Measurements from ENCODE around the gene THYN1. TPM values are rescaled to one million over a fixed set of nuclear protein-coding genes. Genes with fewer than 3 reads are reported as not detected.
"Not testable (repeated sequence)": the region's sequence is repeated elsewhere in the genome, so short reads cannot be mapped to it uniquely, and the experiment has no call there.

The THYN1 gene
- total RNA-seq, 1 experiment from 2014 or later, result 56.6 TPM

GRCh38 chr11:134288486-134288885 is 35.3 kb upstream of the THYN1 start:
- Histone ChIP-seq H3K4me1 (ENCODE audit: insufficient read depth, low read length) (no peaks in the 10 kb centered on the region), H3K79me2 (ENCODE audit: low read length) (no peaks in the 10 kb centered on the region), H4K20me1 (ENCODE audit: low read length) (no peaks in the 10 kb centered on the region), H3F3A (ENCODE audit: low read length, unreplicated experiment) (no peaks in the 10 kb centered on the region), H2AFZ (ENCODE audit: low read length) (no peak overlapping the region), H3K36me3 (ENCODE audit: low read depth, low read length) (no peaks in the 10 kb centered on the region), H3K27ac (ENCODE audit: low read length) (no peak overlapping the region), H3K9me3 (ENCODE audit: low read length) (no peaks in the 10 kb centered on the region), H3K4me2 (ENCODE audit: low read length) (no peak overlapping the region), H3K4me3 (ENCODE audit: low read length) (no peak overlapping the region), H3K9me2 (replicated peaks; ENCODE audit: low read length) (no peaks in the 10 kb centered on the region), H3K9ac (ENCODE audit: low read length) (no peak overlapping the region), H3K27me3 (ENCODE audit: low read length) (peaks cover 40% of the 10 kb centered on the region)
- ATAC-seq (no peak), DNase-seq (no peak)
- intact Hi-C loops (cut with micrococcal nuclease), result no loop called here
- BruUV-seq (replicated peaks), result no TSS peak
- ChIA-PET POLR2A (ENCODE audit: unreplicated experiment) (no interaction called here), CTCF (no interaction called here)
- TF ChIP-seq CTCF (conservative IDR thresholded peaks at IDR 0.05; ENCODE audit: low read depth, low read length), result no peak
- TF ChIP-seq EZH2phosphoT487 (IDR thresholded peaks at IDR 0.05; ENCODE audit: borderline replicate concordance, low read length), result no peak

DNA sequence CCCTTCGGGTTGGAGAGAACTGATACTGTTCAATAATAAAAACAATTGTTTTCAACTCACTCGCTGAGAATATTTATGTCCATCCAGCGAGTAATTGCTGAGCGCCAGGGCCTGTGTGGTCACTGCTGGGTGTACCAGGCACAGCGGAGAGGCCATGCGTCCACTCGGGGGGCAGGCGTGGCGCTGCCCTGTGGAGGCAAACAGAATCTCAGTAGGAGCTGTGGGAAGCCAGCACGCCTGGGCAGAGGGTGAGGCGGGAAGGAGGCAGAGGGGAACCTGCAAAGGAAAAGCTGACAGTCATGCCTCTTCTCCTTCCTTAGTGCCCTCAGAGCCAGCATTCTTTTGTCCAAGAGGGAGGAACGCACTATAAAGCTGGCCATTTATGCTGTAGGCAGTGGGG is 34.4 kb upstream of the THYN1 start:
- CTCF ChIA-PET, result no interaction called here
- Histone ChIP-seq H3K36me3 (ENCODE audit: low read depth, low read length) (no peaks in the 10 kb centered on the region), H2AFZ (ENCODE audit: low read length) (no peak overlapping the region), H3K9me2 (replicated peaks; ENCODE audit: low read length) (no peaks in the 10 kb centered on the region), H3K79me2 (ENCODE audit: low read length) (no peaks in the 10 kb centered on the region), H3K4me3 (ENCODE audit: low read length) (no peak overlapping the region), H3F3A (ENCODE audit: low read length, unreplicated experiment) (no peaks in the 10 kb centered on the region), H3K27ac (ENCODE audit: low read length) (no peak overlapping the region), H3K4me2 (ENCODE audit: low read length) (no peak overlapping the region), H4K20me1 (ENCODE audit: low read length) (no peaks in the 10 kb centered on the region), H3K9me3 (ENCODE audit: low read length) (no peaks in the 10 kb centered on the region), H3K27me3 (ENCODE audit: low read length) (peaks cover 35% of the 10 kb centered on the region), H3K9ac (ENCODE audit: low read length) (no peak overlapping the region), H3K4me1 (ENCODE audit: insufficient read depth, low read length) (no peaks in the 10 kb centered on the region)
- no peak for ATAC-seq
- TF ChIP-seq EZH2 (IDR thresholded peaks at IDR 0.05; ENCODE audit: low read length, unreplicated experiment), result no peak
- TF ChIP-seq EZH2phosphoT487 (IDR thresholded peaks at IDR 0.05; ENCODE audit: borderline replicate concordance, low read length), result no peak
- TF ChIP-seq CTCF (conservative IDR thresholded peaks at IDR 0.05; ENCODE audit: low read depth, low read length), result no peak
- no TSS peak for BruUV-seq (replicated peaks)
- DNase-seq, result no peak
- intact Hi-C loops (cut with micrococcal nuclease), result no loop called here
- POLR2A ChIA-PET (ENCODE audit: unreplicated experiment), result no interaction called here

DNA sequence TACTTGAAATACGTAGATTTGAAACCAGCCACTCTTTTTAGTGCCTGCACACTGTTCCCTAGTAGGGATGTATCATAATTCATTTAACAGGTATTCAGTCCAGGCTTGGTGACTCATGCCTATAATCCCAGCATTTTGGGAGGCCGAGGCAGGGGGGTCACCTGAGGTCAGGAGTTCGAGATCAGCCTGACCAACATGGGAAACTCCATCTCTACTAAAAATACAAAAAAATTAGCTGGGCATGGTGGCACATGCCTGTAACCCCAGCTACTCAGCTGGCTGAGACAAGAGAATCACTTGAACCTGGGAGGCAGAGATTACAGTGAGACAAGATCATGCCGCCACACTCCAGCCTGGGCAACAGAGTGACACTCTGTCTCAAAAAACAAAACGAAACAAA is 31.2 kb upstream of the THYN1 start:
- H3K4me3 ChIP-seq (ENCODE audit: low read length); H3K4me1 ChIP-seq (ENCODE audit: insufficient read depth, low read length); DNase-seq; POLR2A ChIA-PET (ENCODE audit: unreplicated experiment); intact Hi-C loops (cut with micrococcal nuclease); H3K9me2 ChIP-seq (replicated peaks; ENCODE audit: low read length); H4K20me1 ChIP-seq (ENCODE audit: low read length); ATAC-seq; H2AFZ ChIP-seq (ENCODE audit: low read length); CTCF ChIA-PET; BruUV-seq (replicated peaks); H3K9ac ChIP-seq (ENCODE audit: low read length); H3K36me3 ChIP-seq (ENCODE audit: low read depth, low read length); H3K27ac ChIP-seq (ENCODE audit: low read length); H3K79me2 ChIP-seq (ENCODE audit: low read length); H3F3A ChIP-seq (ENCODE audit: low read length, unreplicated experiment); H3K4me2 ChIP-seq (ENCODE audit: low read length); H3K9me3 ChIP-seq (ENCODE audit: low read length): not testable (repeated sequence)
- peaks cover 33% of the 10 kb centered on the region for H3K27me3 ChIP-seq (ENCODE audit: low read length)

All from PC-3 (cell line).